Epithelial cell of esophagus (primary cell): ENCODE results near the gene TRPM2.
"Not testable (repeated sequence)": the region's sequence is repeated elsewhere in the genome, so short reads cannot be mapped to it uniquely, and the experiment has no call there.

ENCODE experiments used
- DNase-seq: peaks from one replicate; pipeline ENCODE4 v3.0.0; 2010; ENCODE audit warnings: low read depth
- H3K4me3 ChIP-seq: 2 replicates; pipeline ENCODE4 v1.5.1; 2011; ENCODE audit warnings: mild to moderate bottlenecking, low read length, control low read depth
- TF ChIP-seq, protein P1 (sequence below): IDR thresholded peaks from 2 replicates; pipeline ENCODE4 v1.5.1; 2011; ENCODE audit warnings: low read depth, mild to moderate bottlenecking, low read length, control low read depth, inconsistent platforms; ENCODE audit not compliant: insufficient read depth; ENCODE audit errors: missing control alignments

Gene TRPM2

DNA sequence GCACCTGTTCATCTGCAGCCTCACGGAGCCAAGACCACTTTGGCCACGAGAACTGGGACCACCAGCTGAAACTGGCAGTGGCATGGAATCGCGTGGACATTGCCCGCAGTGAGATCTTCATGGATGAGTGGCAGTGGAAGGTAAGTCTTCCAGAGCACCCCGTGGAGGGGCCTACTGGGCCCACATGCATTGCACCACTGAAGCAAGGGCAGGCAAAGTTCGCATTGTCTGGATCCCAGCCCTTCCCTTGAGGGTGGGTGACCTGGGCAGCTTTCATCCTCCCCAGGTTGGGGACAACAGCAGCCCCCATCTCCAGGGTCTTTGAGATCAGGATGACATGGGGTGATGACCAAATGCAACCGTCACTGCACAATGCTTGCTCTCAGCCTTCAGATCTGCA, 37.5 kb downstream of the TRPM2 start:
- no peak for DNase-seq
- TF ChIP-seq, protein P1, sequence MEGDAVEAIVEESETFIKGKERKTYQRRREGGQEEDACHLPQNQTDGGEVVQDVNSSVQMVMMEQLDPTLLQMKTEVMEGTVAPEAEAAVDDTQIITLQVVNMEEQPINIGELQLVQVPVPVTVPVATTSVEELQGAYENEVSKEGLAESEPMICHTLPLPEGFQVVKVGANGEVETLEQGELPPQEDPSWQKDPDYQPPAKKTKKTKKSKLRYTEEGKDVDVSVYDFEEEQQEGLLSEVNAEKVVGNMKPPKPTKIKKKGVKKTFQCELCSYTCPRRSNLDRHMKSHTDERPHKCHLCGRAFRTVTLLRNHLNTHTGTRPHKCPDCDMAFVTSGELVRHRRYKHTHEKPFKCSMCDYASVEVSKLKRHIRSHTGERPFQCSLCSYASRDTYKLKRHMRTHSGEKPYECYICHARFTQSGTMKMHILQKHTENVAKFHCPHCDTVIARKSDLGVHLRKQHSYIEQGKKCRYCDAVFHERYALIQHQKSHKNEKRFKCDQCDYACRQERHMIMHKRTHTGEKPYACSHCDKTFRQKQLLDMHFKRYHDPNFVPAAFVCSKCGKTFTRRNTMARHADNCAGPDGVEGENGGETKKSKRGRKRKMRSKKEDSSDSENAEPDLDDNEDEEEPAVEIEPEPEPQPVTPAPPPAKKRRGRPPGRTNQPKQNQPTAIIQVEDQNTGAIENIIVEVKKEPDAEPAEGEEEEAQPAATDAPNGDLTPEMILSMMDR: no peak
- H3K4me3 ChIP-seq: no peak overlapping the region

DNA sequence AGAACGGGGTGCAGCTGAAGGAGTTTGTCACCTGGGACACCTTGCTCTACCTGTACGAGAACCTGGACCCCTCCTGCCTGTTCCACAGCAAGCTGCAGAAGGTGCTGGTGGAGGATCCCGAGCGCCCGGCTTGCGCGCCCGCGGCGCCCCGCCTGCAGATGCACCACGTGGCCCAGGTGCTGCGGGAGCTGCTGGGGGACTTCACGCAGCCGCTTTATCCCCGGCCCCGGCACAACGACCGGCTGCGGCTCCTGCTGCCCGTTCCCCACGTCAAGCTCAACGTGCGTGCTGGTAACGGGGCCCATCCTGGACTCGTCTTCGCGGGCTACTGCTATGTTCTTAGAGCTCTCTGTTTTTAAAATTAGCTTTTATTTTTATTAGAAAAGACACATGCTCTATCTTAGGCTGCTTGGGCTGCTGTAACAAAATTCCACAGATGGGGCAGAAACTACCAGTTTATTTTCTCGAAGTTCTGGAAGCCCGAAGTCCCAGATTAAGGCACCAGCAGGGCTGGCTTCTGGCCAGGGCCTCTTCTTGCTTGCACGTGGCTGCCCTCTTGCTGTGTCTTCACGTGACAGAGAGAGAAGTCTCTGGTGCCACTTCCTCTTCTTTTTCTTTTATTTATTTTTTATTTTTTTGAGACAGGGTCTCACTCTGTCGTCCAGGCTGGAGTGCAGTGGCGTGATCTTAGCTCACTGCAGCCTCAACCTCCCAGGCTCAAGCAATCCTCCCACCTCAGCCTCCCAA, 38.1 kb downstream of the TRPM2 start:
- no peak overlapping the region for H3K4me3 ChIP-seq
- TF ChIP-seq, protein P1: no peak
- no peak for DNase-seq

DNA sequence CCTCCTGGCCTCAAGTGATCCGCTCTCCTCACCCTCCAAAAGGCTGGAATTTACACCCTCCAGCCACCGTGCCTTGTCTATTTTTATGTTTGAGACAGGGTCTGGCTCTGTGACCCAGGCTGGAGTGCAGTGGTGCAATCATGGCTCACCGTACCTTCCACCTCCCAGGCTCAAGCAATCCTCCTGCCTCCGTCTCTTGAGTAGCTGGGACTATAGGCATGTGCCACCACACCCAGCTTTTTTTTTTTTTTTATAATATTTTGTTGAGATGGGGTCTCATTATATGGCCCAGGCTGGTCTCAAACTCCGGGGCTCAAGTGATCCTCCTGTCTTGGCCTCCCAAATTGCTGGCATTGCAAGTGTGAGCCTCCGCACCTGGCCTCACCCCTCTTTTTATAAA, 38.8 kb downstream of the TRPM2 start:
- H3K4me3 ChIP-seq: no peak overlapping the region
- DNase-seq: no peak
- TF ChIP-seq, protein P1: no peak

DNA sequence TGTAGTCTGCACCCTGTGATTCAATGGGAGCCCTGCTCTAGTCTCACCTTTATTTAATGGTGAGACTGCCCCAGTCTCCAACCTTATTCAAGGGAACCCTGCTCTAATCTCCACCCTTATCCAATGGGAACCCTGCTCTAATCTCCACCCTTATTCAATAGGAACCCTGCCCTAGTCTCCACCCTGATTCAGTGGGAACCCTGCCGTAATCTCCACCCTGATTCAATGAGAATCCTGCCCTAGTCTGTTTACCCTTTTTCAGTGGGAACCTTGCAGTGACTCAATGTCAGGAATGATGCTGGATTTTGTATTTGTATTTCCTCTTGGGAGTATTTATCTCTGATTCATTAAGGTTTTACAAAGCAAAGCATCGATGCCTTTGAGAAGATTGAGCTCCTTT, 39.5 kb downstream of the TRPM2 start:
- no peak overlapping the region for H3K4me3 ChIP-seq
- TF ChIP-seq, protein P1: no peak
- no peak for DNase-seq

DNA sequence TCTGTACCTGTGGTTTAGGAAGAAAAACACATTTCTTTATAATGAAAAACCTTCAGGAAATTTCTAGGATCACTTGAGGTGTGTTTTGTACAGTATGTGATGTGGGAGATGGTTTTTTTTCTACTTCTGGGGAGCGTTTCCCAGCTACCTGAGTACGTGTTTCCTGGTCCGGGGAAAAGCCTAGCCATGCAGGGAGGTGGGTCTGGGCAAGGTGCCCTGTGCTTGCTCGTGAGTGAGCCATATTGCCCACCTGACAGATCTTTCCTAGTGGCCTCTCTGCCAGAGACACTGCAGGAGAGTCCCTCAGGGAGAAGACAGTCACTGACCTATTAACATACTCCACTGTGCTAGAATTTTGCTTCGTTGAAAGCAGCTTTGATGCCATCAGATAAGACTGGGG, 41.3 kb downstream of the TRPM2 start:
- no peak for DNase-seq
- H3K4me3 ChIP-seq: no peak overlapping the region
- TF ChIP-seq, protein P1: no peak

DNA sequence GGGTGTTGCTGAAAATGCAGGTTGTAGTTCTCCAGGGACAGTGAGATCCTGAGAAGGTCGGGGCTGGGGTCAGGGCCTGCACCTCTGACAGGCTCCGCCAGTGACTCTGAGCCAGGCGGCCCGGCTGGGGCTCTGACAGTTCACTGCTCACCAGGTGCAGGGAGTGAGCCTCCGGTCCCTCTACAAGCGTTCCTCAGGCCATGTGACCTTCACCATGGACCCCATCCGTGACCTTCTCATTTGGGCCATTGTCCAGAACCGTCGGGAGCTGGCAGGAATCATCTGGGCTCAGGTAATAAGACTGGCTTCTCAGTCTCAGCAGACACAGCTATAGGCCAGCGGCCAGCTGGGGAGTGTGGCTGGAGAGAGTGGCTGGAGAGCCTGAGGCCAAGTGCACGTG, 41.8 kb downstream of the TRPM2 start:
- no peak overlapping the region for H3K4me3 ChIP-seq
- DNase-seq: no peak
- TF ChIP-seq, protein P1: no peak

DNA sequence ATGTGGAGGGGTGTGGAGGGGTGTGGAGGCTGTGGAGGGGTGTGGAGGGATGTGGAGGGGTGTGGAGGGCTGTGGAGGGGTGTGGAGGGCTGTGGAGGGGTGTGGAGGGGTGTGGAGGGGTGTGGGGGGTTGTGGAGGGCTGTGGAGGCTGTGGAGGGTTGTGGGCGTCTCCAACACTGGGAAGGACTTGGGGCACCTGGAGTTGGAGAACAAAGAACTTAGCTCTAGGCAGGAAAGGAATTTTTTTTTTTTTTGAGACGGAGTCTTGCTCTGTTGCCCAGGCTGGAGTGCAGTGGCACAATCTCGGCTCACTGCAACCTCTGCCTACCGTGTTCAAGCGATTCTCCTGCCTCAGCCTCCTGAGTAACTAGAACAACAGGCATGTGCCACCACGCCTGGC, 43.4 kb downstream of the TRPM2 start:
- not testable (repeated sequence) for DNase-seq

More for the DNA sequence above, 43.4 kb downstream of the TRPM2 start:
- not testable (repeated sequence) for H3K4me3 ChIP-seq
